ENCODE results near the gene CCNC. TPM values are rescaled to one million over a fixed set of nuclear protein-coding genes. Genes with fewer than 3 reads are reported as not detected.

CCNC gene
- polyA plus RNA-seq (ENCODE audit: insufficient read length in 3 of 3) = 10 to 100 TPM; 79.5 to 83.3 (median 82.9) TPM

GRCh38 chr6:99568103-99568933 lies at the start of gene CCNC:
TSS of gene CCNC (minus strand) at chr6:99568660. CDS start at chr6:99568527, 133 bp downstream.
- DNase-seq (ENCODE audit: low read depth in 3 of 3, low spot score in 2 of 3) = peak; percentile 84 to 91 (median 86)

GRCh38 chr6:99617131-99617530 lies 48.7 kb upstream of the CCNC start:
- DNase-seq (ENCODE audit: low read depth in 3 of 3, low spot score in 2 of 3) = no peak

GRCh38 chr6:99614430-99615186 lies 46.1 kb upstream of the CCNC start:
- DNase-seq (ENCODE audit: low read depth in 3 of 3, low spot score in 2 of 3) = no peak

- DNase-seq (ENCODE audit: low read depth in 3 of 3, low spot score in 2 of 3) = no peak
Measured at GRCh38 chr6:99613705-99614429, 45.4 kb upstream of the CCNC start.

- no peak for DNase-seq (ENCODE audit: low read depth in 3 of 3, low spot score in 2 of 3)
Measured at GRCh38 chr6:99613409-99613704, 44.9 kb upstream of the CCNC start.

GRCh38 chr6:99612551-99613408 lies 44.3 kb upstream of the CCNC start:
- DNase-seq (ENCODE audit: low read depth in 3 of 3, low spot score in 2 of 3) = no peak

GRCh38 chr6:99611148-99611547 lies 42.7 kb upstream of the CCNC start:
- no peak for DNase-seq (ENCODE audit: low read depth in 3 of 3, low spot score in 2 of 3)

GRCh38 chr6:99609905-99610489 lies 41.5 kb upstream of the CCNC start:
- no peak for DNase-seq (ENCODE audit: low read depth in 3 of 3, low spot score in 2 of 3)

GRCh38 chr6:99608886-99609482 lies 40.5 kb upstream of the CCNC start:
- DNase-seq (ENCODE audit: low read depth in 3 of 3, low spot score in 2 of 3) = no peak

- no peak for DNase-seq (ENCODE audit: low read depth in 3 of 3, low spot score in 2 of 3)
Measured at GRCh38 chr6:99608059-99608885, 39.8 kb upstream of the CCNC start.

- no peak for DNase-seq (ENCODE audit: low read depth in 3 of 3, low spot score in 2 of 3)
Measured at GRCh38 chr6:99607416-99608036, 39.1 kb upstream of the CCNC start.

GRCh38 chr6:99606656-99607415 lies 38.4 kb upstream of the CCNC start, which contains the start of gene PRDM13:
TSS of gene PRDM13 (plus strand) at chr6:99606833. CDS start at chr6:99607035, 202 bp downstream.
- no peak for DNase-seq (ENCODE audit: low read depth in 3 of 3, low spot score in 2 of 3)

GRCh38 chr6:99605911-99606655 lies 37.6 kb upstream of the CCNC start:
- DNase-seq (ENCODE audit: low read depth in 3 of 3, low spot score in 2 of 3) = no peak

GRCh38 chr6:99605074-99605734 lies 36.7 kb upstream of the CCNC start:
- no peak for DNase-seq (ENCODE audit: low read depth in 3 of 3, low spot score in 2 of 3)

- no peak for DNase-seq (ENCODE audit: low read depth in 3 of 3, low spot score in 2 of 3)
Measured at GRCh38 chr6:99604166-99605073, 36.0 kb upstream of the CCNC start.
